Uterus (tissue), 4 donors: ENCODE measurements around the gene MAP1LC3B2. TPM values are rescaled to one million over a fixed set of nuclear protein-coding genes. Genes with fewer than 3 reads are reported as not detected.

Source experiments
- DNase-seq, 2 donors: peaks; one replicate each; pipeline ENCODE4 v3.0.0-alpha.2; 2019 to 2020
- H3K27ac ChIP-seq, 2 donors: fragments of 200-600 bp; sonication (generic); 1 replicate in 1 of 2; 2 replicates in 1 of 2; pipeline ENCODE4 v1.5.1; 2016 to 2018
- H3K27me3 ChIP-seq, 2 donors: fragments of 200-600 bp; sonication (generic); one replicate each; pipeline ENCODE4 v1.5.1; 2018 to 2019; ENCODE audit warnings: control low read depth in 1 of 2
- H3K36me3 ChIP-seq, 2 donors: fragments of 200-600 bp; sonication (generic); one replicate each; pipeline ENCODE4 v1.5.1; 2019; ENCODE audit warnings: control low read depth in 1 of 2
- H3K4me1 ChIP-seq, 2 donors: fragments of 200-600 bp; sonication (generic); one replicate each; pipeline ENCODE4 v1.5.1; 2018 to 2019; ENCODE audit warnings: control low read depth in 1 of 2
- H3K4me3 ChIP-seq, 2 donors: fragments of 200-600 bp; sonication (generic); 1 replicate in 1 of 2; 2 replicates in 1 of 2; pipeline ENCODE4 v1.5.1; 2018 to 2019; ENCODE audit warnings: mild to moderate bottlenecking in 1 of 2
- H3K9me3 ChIP-seq, 2 donors: fragments of 200-600 bp; sonication (generic); one replicate each; pipeline ENCODE4 v1.5.1; 2019; ENCODE audit warnings: control low read depth in 1 of 2
- CTCF ChIP-seq, 4 experiments: fragments of 200-600 bp in 2 of 4; fragments of 450-650 bp in 2 of 4; sonication (generic) in 2 of 4; IDR thresholded peaks; one replicate each; pipeline ENCODE4 v1.5.1; 2016 to 2019; ENCODE audit warnings: antibody characterized with exemption in 4 of 4, mild to moderate bottlenecking in 2 of 4, moderate library complexity in 1 of 4
- POLR2A ChIP-seq, 2 donors: fragments of 450-650 bp; IDR thresholded peaks; one replicate each; pipeline ENCODE4 v1.6.1; 2016; ENCODE audit warnings: antibody characterized with exemption in 2 of 2, mild to moderate bottlenecking in 1 of 2, moderate library complexity in 1 of 2
- intact Hi-C: fragments of 100-400 bp; cut with DNase I; formaldehyde crosslinking; loops from one replicate; pipeline ENCODE4 v1.15.1; 2023; ENCODE audit warnings: low total_unique reads
- total RNA-seq, 4 donors: library from RNA; depleted of rRNA in 3 of 4; stranded (reverse); fragments of >200 nt in 3 of 4; gene quantifications; one replicate each; pipeline versions ENCODE4 v1.1.0 to v1.2.4, GENCODE V29; 2014 to 2023
- donor health status: DM: yes; HTN: yes; CAD: no.

MAP1LC3B2 gene
- total RNA-seq, 4 donors from 2014 or later = 1.8 to 3.6 TPM; not detected in 2

- no peak for TF ChIP-seq CTCF (IDR thresholded peaks at IDR 0.05)
- TF ChIP-seq POLR2A (IDR thresholded peaks at IDR 0.05) = no peak
- no peak for DNase-seq
- Histone ChIP-seq H3K36me3 (no peaks in the 10 kb centered on the region), H3K4me1 (peaks cover 8 to 15% of the 10 kb centered on the region in 2 donors), H3K27me3 (no peaks in the 10 kb centered on the region), H3K4me3 (no peak overlapping the region), H3K27ac (peak overlapping the region; percentile 80 to 86), H3K9me3 (no peaks in the 10 kb centered on the region)
- intact Hi-C loops = no loop called here
Measured at GRCh38 chr12:116528065-116528464, 31.1 kb upstream of the MAP1LC3B2 start.

GRCh38 chr12:116528498-116528897, 30.7 kb upstream of the MAP1LC3B2 start:
- intact Hi-C loops = no loop called here
- no peaks in the 10 kb centered on the region for H3K36me3 ChIP-seq
- peaks cover 8 to 15% of the 10 kb centered on the region in 2 donors for H3K4me1 ChIP-seq
- no peak for DNase-seq
- peak overlapping the region; percentile 80 to 86 for H3K27ac ChIP-seq
- H3K27me3 ChIP-seq = no peaks in the 10 kb centered on the region
- no peak overlapping the region for H3K4me3 ChIP-seq
- no peaks in the 10 kb centered on the region for H3K9me3 ChIP-seq
- no peak for TF ChIP-seq POLR2A (IDR thresholded peaks at IDR 0.05)
- no peak for TF ChIP-seq CTCF (IDR thresholded peaks at IDR 0.05)

- Histone ChIP-seq H3K27ac (peak overlapping the region; percentile 80 to 86), H3K4me3 (no peak overlapping the region), H3K27me3 (no peaks in the 10 kb centered on the region), H3K36me3 (no peaks in the 10 kb centered on the region), H3K4me1 (peaks cover 8 to 15% of the 10 kb centered on the region in 2 donors), H3K9me3 (no peaks in the 10 kb centered on the region)
- intact Hi-C loops = no loop called here
- TF ChIP-seq POLR2A (IDR thresholded peaks at IDR 0.05) (no peak), CTCF (IDR thresholded peaks at IDR 0.05) (no peak)
- peak; percentile 44 to 86 for DNase-seq
Measured at GRCh38 chr12:116529048-116529447, 30.1 kb upstream of the MAP1LC3B2 start.

GRCh38 chr12:116529686-116530085, 29.5 kb upstream of the MAP1LC3B2 start:
- TF ChIP-seq CTCF (IDR thresholded peaks at IDR 0.05) (no peak), POLR2A (IDR thresholded peaks at IDR 0.05) (no peak)
- Histone ChIP-seq H3K4me1 (peaks cover 8 to 15% of the 10 kb centered on the region in 2 donors), H3K4me3 (no peak overlapping the region), H3K27me3 (no peaks in the 10 kb centered on the region), H3K27ac (peak overlapping the region; percentile 80 to 86), H3K36me3 (no peaks in the 10 kb centered on the region), H3K9me3 (no peaks in the 10 kb centered on the region)
- intact Hi-C loops = loop anchor here (10.0 kb wide), 1 partner anchor 65 kb away; no protein-coding TSS in a partner anchor
- no peak for DNase-seq

GRCh38 chr12:116532428-116532827, 26.8 kb upstream of the MAP1LC3B2 start:
- Histone ChIP-seq H3K27ac (peak overlapping the region; percentile 87 to 90), H3K9me3 (no peaks in the 10 kb centered on the region), H3K36me3 (no peaks in the 10 kb centered on the region), H3K4me3 (no peak overlapping the region), H3K4me1 (peaks cover 0 to 4% of the 10 kb centered on the region in 2 donors), H3K27me3 (no peaks in the 10 kb centered on the region)
- intact Hi-C loops = loop anchor here (10.0 kb wide), 1 partner anchor 62 kb away; no protein-coding TSS in a partner anchor
- TF ChIP-seq POLR2A (IDR thresholded peaks at IDR 0.05) (no peak), CTCF (IDR thresholded peaks at IDR 0.05) (no peak)
- no peak for DNase-seq
